GM19438 (cell line): ENCODE results near the gene ANGEL1.

Experiments
- ATAC-seq: cut with Tn5 transposase; IDR thresholded peaks from one replicate; pipeline ENCODE4 v1.9.1; 2021; ENCODE audit warnings: low read depth; ENCODE audit not compliant: unreplicated experiment

Gene ANGEL1

DNA sequence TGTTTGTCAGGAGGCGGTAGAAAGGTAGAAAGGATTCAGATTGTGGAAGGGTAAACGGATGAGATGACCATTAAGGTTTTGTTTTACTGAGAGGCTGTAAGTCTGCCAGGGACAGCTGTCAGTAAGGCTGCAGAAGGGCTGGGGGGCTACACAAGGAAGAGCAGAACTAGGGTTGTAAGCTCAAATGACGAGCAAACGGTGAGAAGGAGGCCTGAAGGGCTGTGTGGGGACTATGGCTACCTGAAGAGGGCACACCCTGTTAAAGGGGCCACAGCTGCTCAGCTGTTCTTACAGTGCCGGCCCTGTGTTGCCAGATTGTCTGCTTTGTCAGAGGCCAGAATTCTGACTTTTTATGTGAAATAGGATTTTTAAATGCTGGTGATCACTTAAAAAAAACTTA, 32.3 kb downstream of the ANGEL1 start:
- ATAC-seq: no peak

DNA sequence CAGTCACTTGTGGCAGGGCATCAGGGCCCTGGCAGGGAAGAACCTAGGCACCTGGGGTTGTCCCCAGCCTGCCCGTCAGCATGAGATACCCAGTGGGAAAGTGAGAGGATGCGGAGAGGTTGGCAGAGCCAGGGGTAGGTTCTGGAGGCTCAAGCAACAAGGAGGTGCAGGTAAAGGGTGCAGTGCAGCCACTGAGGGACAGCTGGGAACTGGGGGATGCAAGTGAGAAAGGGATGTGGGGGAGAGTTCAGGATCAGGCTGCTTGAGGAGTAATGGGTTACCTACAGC, 32.7 kb downstream of the ANGEL1 start:
- ATAC-seq: no peak

DNA sequence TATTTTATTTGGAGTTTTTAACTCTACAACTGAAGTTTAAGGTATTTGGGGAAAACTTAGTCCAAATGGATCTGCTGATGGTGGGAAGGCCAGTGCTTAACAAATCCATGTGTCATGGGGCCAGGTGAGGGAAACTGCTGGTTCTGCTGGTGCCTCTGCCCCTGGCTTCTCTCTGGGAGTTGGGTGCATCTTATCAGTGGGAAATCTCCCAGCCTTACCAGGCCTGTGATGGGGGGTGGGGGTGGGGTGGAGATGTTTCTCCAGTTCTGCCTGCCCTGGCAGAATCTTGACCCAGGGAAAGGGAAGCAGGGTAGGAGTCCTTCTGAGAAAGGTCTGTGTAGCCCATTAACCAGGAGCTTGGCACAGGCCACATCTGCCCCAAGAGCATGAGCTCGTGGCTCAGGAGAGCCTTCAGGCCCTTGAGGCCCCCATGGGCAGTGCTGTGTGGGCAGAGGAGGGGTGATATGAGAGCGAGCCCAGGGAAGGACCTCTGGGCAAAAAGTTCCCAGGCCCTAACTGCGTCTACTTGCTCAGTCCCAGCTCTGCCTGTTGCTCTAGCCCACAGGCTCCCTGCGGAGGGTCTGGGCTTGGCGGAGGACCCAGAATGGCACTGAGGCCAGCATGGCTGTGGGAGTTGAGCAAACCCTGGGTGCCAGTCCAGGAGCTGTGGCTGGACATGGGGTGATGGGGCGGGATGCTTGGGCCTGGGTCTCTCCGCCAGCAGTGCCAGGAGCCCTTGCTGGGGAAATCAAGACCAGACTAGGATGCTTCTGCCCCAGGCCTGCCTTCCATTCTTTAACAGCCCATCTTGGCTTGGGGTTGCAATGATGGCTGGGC, 33.2 kb downstream of the ANGEL1 start:
- no peak for ATAC-seq

GRCh38 chr14:76778546-76779215, 34.0 kb downstream of the ANGEL1 start:
- no peak for ATAC-seq

- ATAC-seq: no peak
These were observed 35.0 kb downstream of the ANGEL1 start for GRCh38 chr14:76777721-76778120.

- no peak for ATAC-seq
These were observed 36.0 kb downstream of the ANGEL1 start for GRCh38 chr14:76776428-76777251.

DNA sequence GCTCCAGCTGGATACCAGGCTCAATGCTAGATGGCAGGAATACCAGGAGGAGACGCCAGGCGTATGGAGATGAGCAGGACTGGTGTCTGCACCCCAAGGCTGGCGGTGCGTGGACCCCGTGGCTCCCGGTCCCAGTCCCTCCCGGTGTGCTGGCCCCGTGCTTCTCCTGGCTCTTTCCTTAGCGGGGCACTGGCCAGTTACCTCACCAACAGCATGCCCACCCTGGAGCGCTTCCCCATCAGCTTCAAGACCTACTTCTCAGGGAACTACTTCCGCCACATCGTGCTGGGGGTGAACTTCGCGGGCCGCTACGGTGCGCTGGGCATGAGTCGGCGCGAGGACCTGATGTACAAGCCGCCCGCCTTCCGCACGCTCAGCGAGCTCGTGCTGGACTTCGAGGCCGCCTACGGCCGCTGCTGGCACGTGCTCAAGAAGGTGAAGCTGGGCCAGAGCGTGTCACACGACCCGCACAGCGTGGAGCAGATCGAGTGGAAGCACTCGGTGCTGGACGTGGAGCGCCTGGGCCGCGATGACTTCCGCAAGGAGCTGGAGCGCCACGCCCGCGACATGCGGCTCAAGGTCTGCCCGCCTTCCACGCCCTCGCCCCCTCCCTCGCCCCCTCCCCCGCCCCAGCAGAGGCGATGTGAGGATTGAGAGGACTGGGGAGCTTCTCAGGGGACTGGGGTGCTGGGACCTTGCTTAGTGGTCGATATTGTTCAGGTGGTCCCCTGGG, 36.8 kb downstream of the ANGEL1 start:
- no peak for ATAC-seq

DNA sequence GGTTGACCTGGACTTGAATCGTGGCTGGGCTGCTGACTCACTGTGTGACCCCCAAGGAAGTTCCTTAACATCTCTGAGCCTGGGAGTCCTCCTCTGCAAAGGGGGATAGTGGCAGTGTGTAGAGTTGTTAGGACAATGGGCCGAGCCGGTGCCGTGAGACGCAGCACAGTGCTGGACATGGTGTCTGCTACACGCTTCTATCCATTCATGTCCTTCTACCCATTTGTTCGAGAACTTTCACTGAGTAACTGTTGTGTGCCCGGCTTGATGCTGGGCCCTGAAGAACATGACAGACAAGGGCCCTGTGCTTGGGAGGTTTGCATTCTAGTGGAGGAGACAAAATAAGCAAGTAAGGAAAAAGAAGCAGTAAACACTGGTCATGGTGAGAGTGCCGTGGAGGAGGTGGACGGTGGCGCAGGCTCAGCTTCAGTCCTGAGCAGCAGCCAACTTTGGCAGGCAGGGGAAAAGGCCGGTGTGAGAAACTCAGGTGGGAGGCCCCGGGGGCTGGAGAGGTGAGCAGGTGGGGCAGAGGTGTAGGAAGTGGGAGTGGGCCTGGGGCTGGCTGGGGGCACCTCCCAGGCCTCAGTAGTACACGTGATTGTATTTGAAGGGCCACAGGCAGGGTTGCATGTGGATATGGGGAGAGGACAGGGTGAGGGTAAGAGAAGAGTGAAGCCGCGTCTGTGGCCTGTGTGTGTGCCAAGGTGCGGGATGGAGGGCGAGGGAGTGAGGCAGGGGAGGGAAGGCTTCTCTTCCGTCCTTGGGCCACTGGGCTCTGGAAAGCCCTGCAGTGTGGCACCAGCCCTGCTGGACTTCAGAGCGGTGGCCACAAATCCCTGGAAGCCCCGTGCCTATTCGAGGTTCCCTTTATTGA, 37.6 kb downstream of the ANGEL1 start:
- ATAC-seq: no peak

DNA sequence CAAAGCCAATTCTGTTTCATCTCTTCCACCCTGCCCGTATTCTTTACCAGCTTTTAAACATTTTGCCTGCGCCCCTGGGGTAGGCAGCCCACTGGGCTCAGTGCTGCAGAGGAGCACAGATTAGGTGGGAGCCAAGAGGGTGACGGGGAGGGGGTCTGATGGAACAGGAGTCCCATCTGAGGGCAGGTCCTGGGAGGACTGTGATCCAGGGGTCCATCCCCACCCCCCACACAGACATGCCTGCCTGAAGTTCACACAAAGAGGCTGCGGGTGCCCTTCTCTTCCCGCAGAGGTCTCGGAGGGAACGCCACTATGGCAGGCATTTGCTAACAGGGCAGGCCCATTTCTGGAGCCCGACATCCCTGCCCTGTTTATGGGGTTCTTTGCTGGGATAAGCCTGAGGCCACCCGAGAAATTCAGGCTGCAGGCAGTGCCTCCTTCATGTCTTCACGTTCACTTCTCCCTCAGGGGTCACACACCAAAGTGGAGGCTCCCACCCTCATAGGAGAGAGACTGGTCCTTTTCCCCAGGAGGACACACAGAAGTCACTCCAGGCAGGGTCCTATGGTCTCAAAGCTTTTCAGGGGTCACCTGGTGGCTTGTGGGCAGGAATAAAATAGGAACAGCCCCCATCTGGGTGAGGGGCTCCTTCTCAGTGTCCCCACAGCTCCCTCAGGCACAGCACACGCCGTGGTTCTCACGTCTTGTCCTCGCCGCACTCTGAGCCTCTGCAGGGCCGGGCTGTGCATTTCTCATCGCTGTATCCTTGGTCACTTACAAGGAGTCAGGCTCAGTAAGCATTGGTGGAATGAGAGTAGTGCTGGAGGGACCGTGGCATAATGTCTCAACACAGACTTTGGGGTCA, 38.5 kb downstream of the ANGEL1 start:
- ATAC-seq: no peak

DNA sequence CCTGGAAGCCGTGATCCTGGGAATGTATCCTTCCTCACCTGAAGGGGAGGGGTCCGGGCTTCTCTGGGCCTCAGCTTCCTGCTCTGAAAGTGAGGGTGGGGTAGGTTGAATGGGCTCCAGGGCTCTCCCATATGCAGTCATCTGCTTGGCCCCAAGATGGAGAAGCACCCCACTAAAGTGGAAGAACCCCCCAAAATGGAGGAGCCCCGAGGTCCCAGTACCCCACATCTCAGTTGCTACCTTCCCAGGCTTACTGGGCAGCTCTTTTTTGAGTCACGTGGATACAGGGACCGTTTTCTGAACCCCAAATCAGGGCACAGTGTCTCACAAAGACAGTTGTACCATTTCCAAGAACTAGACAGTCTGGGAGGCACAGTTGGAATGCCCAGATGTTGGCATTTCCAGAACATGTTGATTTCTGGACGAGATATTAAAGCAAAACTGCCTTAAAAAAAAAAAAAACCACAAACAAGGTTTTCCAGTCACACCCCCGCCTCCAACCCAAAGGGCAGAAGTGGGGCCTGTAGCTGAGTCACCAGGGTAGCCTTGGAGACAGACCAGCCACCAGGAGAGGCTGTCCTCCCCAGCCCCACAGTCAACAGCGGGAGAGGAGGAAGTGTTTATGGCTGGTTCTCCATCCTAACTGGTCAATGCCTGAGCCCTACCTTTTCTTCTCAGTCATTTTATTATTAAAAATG, 39.3 kb downstream of the ANGEL1 start:
- no peak for ATAC-seq

DNA sequence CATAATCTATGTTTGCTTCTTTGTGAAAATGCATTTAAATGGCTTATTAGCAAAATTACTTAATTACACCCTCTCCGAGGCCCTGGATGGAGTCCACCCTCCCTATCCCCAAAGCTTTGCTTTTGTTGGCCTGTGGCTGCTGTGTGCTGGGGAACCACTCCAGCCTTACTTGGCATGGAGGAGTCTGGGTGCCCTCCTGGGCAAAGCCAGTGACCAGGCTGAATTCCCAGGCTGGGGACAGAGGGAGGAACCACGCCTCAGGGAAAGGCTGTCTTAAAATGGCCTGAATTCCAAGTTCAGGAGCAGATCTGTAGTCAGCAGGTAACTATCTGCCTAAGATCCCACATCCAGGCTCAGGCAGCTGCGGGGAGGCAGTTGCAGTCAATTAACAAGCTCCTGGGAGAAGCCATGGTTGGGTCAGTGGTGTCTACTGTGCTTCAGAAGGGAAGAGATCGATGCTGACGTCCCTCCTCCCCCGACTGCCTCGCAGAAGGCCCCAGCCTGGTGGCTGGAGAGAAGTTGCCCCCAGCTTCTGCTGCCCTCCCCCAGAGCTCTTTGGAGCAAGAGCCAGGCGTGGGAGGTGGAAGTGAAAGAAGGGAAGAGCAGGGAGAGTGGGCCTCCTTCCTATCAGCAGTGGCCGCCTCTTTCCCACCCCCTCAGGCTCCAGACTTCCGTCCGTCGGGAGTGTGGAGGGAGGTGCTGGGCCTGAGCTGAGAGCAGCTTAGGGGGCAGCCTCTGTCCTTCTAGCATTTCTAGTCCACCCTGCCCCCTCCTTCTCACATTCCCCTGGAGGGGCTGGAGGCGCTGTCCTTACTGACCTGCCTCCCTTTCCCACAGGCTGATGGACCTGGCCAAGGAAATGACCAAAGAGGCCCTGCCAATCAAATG, 40.1 kb downstream of the ANGEL1 start:
- ATAC-seq: no peak

GRCh38 chr14:76771437-76771980, 41.2 kb downstream of the ANGEL1 start:
- ATAC-seq: no peak

DNA sequence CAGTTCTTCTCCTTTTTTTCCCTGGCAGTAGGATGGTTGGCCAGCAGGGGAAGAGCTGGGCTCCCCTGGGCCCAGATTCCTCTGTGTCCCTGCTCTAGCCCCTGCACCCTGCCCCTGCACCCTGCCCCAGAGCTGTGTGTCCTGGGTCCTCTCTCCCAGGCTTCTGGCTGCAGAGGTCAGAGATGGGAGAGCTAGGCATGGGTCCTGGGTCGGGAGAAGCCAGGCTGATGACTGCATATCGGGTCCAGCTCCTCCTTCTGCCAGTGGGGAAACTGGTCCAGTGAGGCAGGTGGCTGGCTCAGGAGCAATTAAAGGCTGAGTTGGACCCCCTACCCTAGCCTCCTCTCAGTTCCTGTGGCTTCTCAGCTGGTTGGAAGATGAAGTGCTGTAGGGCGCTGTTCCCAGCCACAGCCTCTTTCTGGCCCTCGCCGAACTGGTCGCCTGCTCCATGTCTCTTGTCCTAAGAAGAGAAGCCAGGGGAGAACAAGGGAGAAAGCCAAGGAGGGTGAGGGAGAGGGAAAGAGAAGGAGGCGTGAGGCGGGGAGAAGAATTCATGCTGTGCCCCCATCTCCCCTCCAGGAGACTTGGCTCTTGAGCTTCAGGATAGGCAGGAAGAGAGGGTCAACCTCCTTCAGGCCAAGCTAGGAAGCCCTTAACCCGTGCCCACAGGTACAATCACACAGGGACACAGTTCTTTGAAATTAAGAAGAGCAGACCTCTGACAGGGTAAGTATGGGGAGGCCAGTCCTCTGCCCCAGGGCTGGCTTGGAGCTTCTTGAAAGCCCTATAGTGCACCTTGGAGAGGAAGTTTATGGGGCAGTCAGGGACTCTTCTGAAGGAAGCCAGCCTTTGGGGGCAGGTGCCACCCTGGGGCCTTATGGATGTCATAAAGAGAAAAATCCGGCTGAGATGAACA, 41.9 kb downstream of the ANGEL1 start:
- no peak for ATAC-seq

GRCh38 chr14:76769636-76770292, 42.9 kb downstream of the ANGEL1 start:
- no peak for ATAC-seq

GRCh38 chr14:76768671-76769500, 43.8 kb downstream of the ANGEL1 start:
- ATAC-seq: no peak
